Smooth muscle cell (in vitro differentiated cells): ENCODE measurements around the gene ULK3. TPM values are rescaled to one million over a fixed set of nuclear protein-coding genes. Genes with fewer than 3 reads are reported as not detected.
A peak's percentile ranks its signal among the peaks of the same experiment; 100 is the strongest.

Experiments used
- DNase-seq: peaks from one replicate; lab custom pipeline; 2025; ENCODE audit not compliant: unreplicated experiment; lab: John Stamatoyannopoulos, UW
- H2AFZ ChIP-seq: fragments of 200-600 bp; sonication (generic); 2 replicates; pipeline ENCODE4 v1.6.0; 2016; ENCODE audit warnings: antibody characterized with exemption, low read depth, mild to moderate bottlenecking
- H3F3A ChIP-seq: fragments of 200-600 bp; sonication (generic); 2 replicates; pipeline ENCODE4 v1.6.0; 2017; ENCODE audit warnings: antibody characterized with exemption, low read depth
- H3K27ac ChIP-seq: fragments of 200-600 bp; sonication (generic); 2 replicates; pipeline ENCODE4 v1.5.1; 2016; ENCODE audit warnings: low read depth, mild to moderate bottlenecking
- H3K27me3 ChIP-seq: fragments of 200-600 bp; sonication (generic); 2 replicates; pipeline ENCODE4 v1.6.1; 2016; ENCODE audit warnings: low read depth, mild to moderate bottlenecking
- H3K36me3 ChIP-seq: fragments of 200-600 bp; sonication (generic); 2 replicates; pipeline ENCODE4 v1.5.1; 2016; ENCODE audit warnings: low read depth
- H3K4me1 ChIP-seq: fragments of 200-600 bp; sonication (generic); 2 replicates; pipeline ENCODE4 v1.5.1; 2016; ENCODE audit warnings: low read depth
- H3K4me2 ChIP-seq: fragments of 200-600 bp; sonication (generic); 2 replicates; pipeline ENCODE4 v1.6.0; 2016; ENCODE audit warnings: mild to moderate bottlenecking
- H3K4me3 ChIP-seq: fragments of 200-600 bp; sonication (generic); 2 replicates; pipeline ENCODE4 v1.5.1; 2016; ENCODE audit warnings: mild to moderate bottlenecking
- H3K79me2 ChIP-seq: fragments of 200-600 bp; sonication (generic); 2 replicates; pipeline ENCODE4 v1.6.0; 2016; ENCODE audit warnings: low read depth, mild to moderate bottlenecking
- H3K9ac ChIP-seq: fragments of 200-600 bp; sonication (generic); 2 replicates; pipeline ENCODE4 v1.6.0; 2016; ENCODE audit warnings: low read depth
- H3K9me3 ChIP-seq: fragments of 200-600 bp; sonication (generic); replicated peaks from 2 replicates; pipeline ENCODE4 v1.5.1; 2016; ENCODE audit warnings: low read depth
- H4K20me1 ChIP-seq: fragments of 200-600 bp; sonication (generic); 2 replicates; pipeline ENCODE4 v1.6.0; 2016; ENCODE audit warnings: low read depth
- CTCF ChIP-seq: fragments of 200-600 bp; sonication (generic); IDR thresholded peaks from 2 replicates; pipeline ENCODE4 v1.5.1; 2017; ENCODE audit warnings: borderline replicate concordance, mild to moderate bottlenecking, antibody characterized with exemption; ENCODE audit not compliant: insufficient read depth, poor library complexity, severe bottlenecking
- WGBS: methylation state at CpG from one replicate; pipeline ENCODE4 v1.1.7; 2016; ENCODE audit warnings: low lambda C conversion rate; 5-methylcytosine and 5-hydroxymethylcytosine counted together
- polyA plus RNA-seq: library from polyadenylated mRNA; unstranded; fragments of >200 nt; fragmentation: Nextera tagmentation; extraction: Ambion mirVana; gene quantifications from 2 replicates; pipeline ENCODE4 v1.2.1, GENCODE V29; 2016
- total RNA-seq: library from RNA; depleted of rRNA; stranded (reverse); fragments of >200 nt; gene quantifications from 2 replicates; pipeline ENCODE4 v1.2.3, GENCODE V29; 2014

Gene ULK3
- total and polyA plus RNA-seq, 2 experiments from 2014 or later: 14.2 to 20.8 TPM

- H3K9me3 ChIP-seq: no peaks in the 10 kb centered on the region
- no peaks in the 10 kb centered on the region for H3K79me2 ChIP-seq
- peaks cover 3% of the 10 kb centered on the region for H3K4me1 ChIP-seq
- H2AFZ ChIP-seq: no peak overlapping the region
- no peaks in the 10 kb centered on the region for H4K20me1 ChIP-seq
- no peak for TF ChIP-seq CTCF
- DNase-seq: no peak
- H3K36me3 ChIP-seq: no peaks in the 10 kb centered on the region
- no peak overlapping the region for H3K9ac ChIP-seq
- H3K4me3 ChIP-seq: no peak overlapping the region
- peaks cover 55% of the 10 kb centered on the region for H3K27me3 ChIP-seq
- H3K4me2 ChIP-seq: no peak overlapping the region
- H3K27ac ChIP-seq: no peak overlapping the region
- no peaks in the 10 kb centered on the region for H3F3A ChIP-seq
- 73% methylated on average over 5 of the region's 5 CpGs for WGBS
These were observed 15.3 kb downstream of the ULK3 start for GRCh38 chr15:74827614-74828013.

GRCh38 chr15:74826921-74827320, 16.0 kb downstream of the ULK3 start:
- no peaks in the 10 kb centered on the region for H4K20me1 ChIP-seq
- no peaks in the 10 kb centered on the region for H3K79me2 ChIP-seq
- no peak for TF ChIP-seq CTCF
- H3F3A ChIP-seq: no peaks in the 10 kb centered on the region
- H3K4me2 ChIP-seq: no peak overlapping the region
- no peak for DNase-seq
- H3K9ac ChIP-seq: no peak overlapping the region
- no peak overlapping the region for H2AFZ ChIP-seq
- no peaks in the 10 kb centered on the region for H3K9me3 ChIP-seq
- no peak overlapping the region for H3K27ac ChIP-seq
- WGBS: 57% methylated on average over 15 of the region's 21 CpGs
- H3K4me1 ChIP-seq: peaks cover 3% of the 10 kb centered on the region
- peaks cover 55% of the 10 kb centered on the region for H3K27me3 ChIP-seq
- no peaks in the 10 kb centered on the region for H3K36me3 ChIP-seq
- H3K4me3 ChIP-seq: no peak overlapping the region

- Histone ChIP-seq H2AFZ (no peak within 1 kb of the TSS), H3F3A (no peaks in the 10 kb centered on the region), H3K9ac (no peak within 1 kb of the TSS), H3K4me3 (no peak within 1 kb of the TSS), H3K36me3 (no peaks in the 10 kb centered on the region), H4K20me1 (no peaks in the 10 kb centered on the region), H3K4me2 (peak within 1 kb of the TSS; percentile 67), H3K27ac (no peak within 1 kb of the TSS), H3K4me1 (peaks cover 7% of the 10 kb centered on the region), H3K27me3 (peaks cover 55% of the 10 kb centered on the region), H3K9me3 (no peaks in the 10 kb centered on the region), H3K79me2 (no peaks in the 10 kb centered on the region)
- WGBS: 11% methylated on average over 25 of the region's 44 CpGs
- TF ChIP-seq CTCF: no peak
- peak; percentile 8 for DNase-seq
These were observed 16.6 kb downstream of the ULK3 start, which contains the start of gene CPLX3 for GRCh38 chr15:74826364-74826819. CPLX3 (plus strand) TSS chr15:74826627; CDS start chr15:74826704, 77 bp downstream.

GRCh38 chr15:74825866-74826265, 17.1 kb downstream of the ULK3 start:
- no peaks in the 10 kb centered on the region for H3K36me3 ChIP-seq
- H4K20me1 ChIP-seq: no peaks in the 10 kb centered on the region
- H3K9me3 ChIP-seq: no peaks in the 10 kb centered on the region
- peaks cover 55% of the 10 kb centered on the region for H3K27me3 ChIP-seq
- no peak overlapping the region for H3K4me2 ChIP-seq
- H3F3A ChIP-seq: no peaks in the 10 kb centered on the region
- no peak overlapping the region for H3K4me3 ChIP-seq
- no peak overlapping the region for H3K9ac ChIP-seq
- no peak overlapping the region for H3K27ac ChIP-seq
- no peaks in the 10 kb centered on the region for H3K79me2 ChIP-seq
- H2AFZ ChIP-seq: no peak overlapping the region
- peaks cover 12% of the 10 kb centered on the region for H3K4me1 ChIP-seq
- no peak for DNase-seq
- TF ChIP-seq CTCF: no peak
- 74% methylated on average over 9 of the region's 10 CpGs for WGBS
